Measurements from ENCODE around the gene SHC2.

DNA sequence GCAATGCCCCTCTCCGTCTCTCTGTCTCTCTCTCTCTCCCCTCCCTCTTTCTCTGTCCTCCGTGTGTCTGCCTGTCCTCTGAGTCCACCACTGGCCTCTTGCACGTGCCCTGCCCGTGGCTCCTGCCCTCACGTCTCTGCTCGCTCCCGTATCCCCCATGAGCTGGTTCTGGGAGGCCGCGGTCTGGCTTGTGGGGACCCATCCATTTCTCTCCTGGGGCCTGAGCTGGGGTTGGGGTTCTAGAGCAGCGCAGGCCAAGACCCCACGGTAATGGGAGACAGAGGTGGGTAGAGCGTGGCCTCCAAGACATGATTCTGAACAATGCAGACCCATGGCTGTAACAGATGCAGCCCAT is 70.9 kb downstream of the SHC2 start:
- no peak for TF ChIP-seq POLR2AphosphoS5 (IDR thresholded peaks at IDR 0.05; ENCODE audit: borderline replicate concordance, low read depth, low read length)
- TF ChIP-seq EZH2 (IDR thresholded peaks at IDR 0.05) = no peak

Data from SK-N-MC (cell line).